H1 (cell line): ENCODE results near the gene OR10H5. TPM values are rescaled to one million over a fixed set of nuclear protein-coding genes. Genes with fewer than 3 reads are reported as not detected.

Experiments
- CTCF ChIA-PET: fragments of 300-600 bp; sonication (Branson Sonifier 250); formaldehyde crosslinking; loops from one replicate; lab custom pipeline; 2021; ENCODE audit not compliant: partially characterized antibody; lab: Charles Lee
- POLR2A ChIA-PET: fragments of 300-600 bp; sonication (Branson Sonifier 250); formaldehyde crosslinking; loops from one replicate; lab custom pipeline; 2021; ENCODE audit warnings: inconsistent platforms; ENCODE audit not compliant: partially characterized antibody; lab: Charles Lee
- DNase-seq, 2 experiments: peaks; one replicate each; pipeline versions ENCODE4 v3.0.0 to v3.0.0-alpha.2; 2010 to 2022; ENCODE audit warnings: low spot score in 2 of 2, low read depth in 1 of 2, mixed read lengths in 1 of 2
- FAIRE-seq: peaks from 2 replicates; lab custom pipeline; 2011; peaks lifted over from hg19 to GRCh38; lab: Jason Lieb, UNC
- H2AFZ ChIP-seq: 2 replicates; pipeline ENCODE4 v1.8.1; 2012; ENCODE audit warnings: low read length, inconsistent platforms
- H2AK5ac ChIP-seq: 2 replicates; pipeline ENCODE4 v1.6.1; 2013; ENCODE audit warnings: low read depth, low read length
- H2BK120ac ChIP-seq: replicated peaks from 2 replicates; pipeline ENCODE3; 2013; ENCODE audit warnings: low read depth, low read length, inconsistent platforms
- H2BK12ac ChIP-seq: 2 replicates; pipeline ENCODE4 v1.6.1; 2013; ENCODE audit warnings: low read depth, low read length
- H2BK15ac ChIP-seq: 2 replicates; pipeline ENCODE4 v1.6.1; 2013; ENCODE audit warnings: low read length
- H2BK20ac ChIP-seq: 2 replicates; pipeline ENCODE4 v1.6.1; 2013; ENCODE audit warnings: low read length
- H2BK5ac ChIP-seq: 2 replicates; pipeline ENCODE4 v1.6.1; 2013; ENCODE audit warnings: low read depth, low read length
- H3K14ac ChIP-seq: 2 replicates; pipeline ENCODE4 v1.6.1; 2013; ENCODE audit warnings: inconsistent platforms; ENCODE audit not compliant: insufficient read length
- H3K18ac ChIP-seq: 2 replicates; pipeline ENCODE4 v1.6.1; 2013; ENCODE audit warnings: low read length; ENCODE audit errors: extremely low read depth
- H3K23ac ChIP-seq: 2 replicates; pipeline ENCODE4 v1.6.1; 2013; ENCODE audit warnings: inconsistent platforms; ENCODE audit not compliant: insufficient read length
- H3K23me2 ChIP-seq: 2 replicates; pipeline ENCODE4 v1.6.1; 2013; ENCODE audit warnings: low read depth, low read length
- H3K27ac ChIP-seq: 2 replicates; pipeline ENCODE4 v1.6.1; 2011; ENCODE audit warnings: low read depth, low read length, inconsistent platforms
- H3K27me3 ChIP-seq, 4 experiments: replicated peaks in 1 of 4; 1 replicate in 1 of 4; 2 replicates in 3 of 4; pipeline versions ENCODE4 v1.6.1 to v1.8.1; 2011 to 2013; ENCODE audit warnings: low read length in 3 of 4, mild to moderate bottlenecking in 3 of 4, inconsistent platforms in 2 of 4, mixed read lengths in 2 of 4, moderate library complexity in 1 of 4; ENCODE audit not compliant: control insufficient read depth in 3 of 4, insufficient read depth in 3 of 4; ENCODE audit errors: extremely low read depth in 1 of 4
- H3K36me3 ChIP-seq, 4 experiments: 2 replicates each; pipeline versions ENCODE4 v1.6.1 to v1.8.1; 2011 to 2013; ENCODE audit warnings: mild to moderate bottlenecking in 4 of 4, low read length in 3 of 4, moderate library complexity in 2 of 4, control low read depth in 1 of 4, inconsistent platforms in 1 of 4; ENCODE audit not compliant: insufficient read depth in 4 of 4, control insufficient read depth in 2 of 4
- H3K4ac ChIP-seq: replicated peaks from 2 replicates; pipeline ENCODE3; 2013; ENCODE audit warnings: low read length, low read depth, mixed read lengths, inconsistent platforms; ENCODE audit not compliant: insufficient read length
- H3K4me1 ChIP-seq, 4 experiments: replicated peaks in 1 of 4; 1 replicate in 1 of 4; 2 replicates in 3 of 4; pipeline versions ENCODE4 v1.6.1 to v1.8.1; 2011 to 2013; ENCODE audit warnings: low read length in 3 of 4, inconsistent platforms in 2 of 4, mixed read lengths in 1 of 4; ENCODE audit not compliant: insufficient read depth in 4 of 4, control insufficient read depth in 3 of 4
- H3K4me2 ChIP-seq, 2 experiments: 2 replicates each; pipeline versions ENCODE4 v1.6.1 to v1.8.1; 2011 to 2013; ENCODE audit warnings: low read depth in 2 of 2, low read length in 2 of 2, control low read depth in 1 of 2, inconsistent platforms in 1 of 2, mild to moderate bottlenecking in 1 of 2; ENCODE audit not compliant: insufficient read depth in 1 of 2
- H3K4me3 ChIP-seq, 4 experiments: fragments of 200-600, 300-600 bp in 1 of 4; sonication (generic), shearing (Covaris generic), sonication (Bioruptor Twin) in 1 of 4; 2 replicates each; pipeline versions ENCODE4 v1.5.1 to v1.8.1; 2011 to 2016; ENCODE audit warnings: low read length in 4 of 4, low read depth in 3 of 4, control low read depth in 2 of 4, inconsistent platforms in 2 of 4, mild to moderate bottlenecking in 2 of 4, mixed read lengths in 1 of 4, moderate library complexity in 1 of 4; ENCODE audit not compliant: insufficient read depth in 2 of 4; ENCODE audit errors: extremely low read depth in 1 of 4
- H3K56ac ChIP-seq: replicated peaks from 2 replicates; pipeline ENCODE3; 2013; ENCODE audit warnings: low read depth, mild to moderate bottlenecking, mixed read lengths, low read length, inconsistent platforms; ENCODE audit not compliant: insufficient read length
- H3K79me1 ChIP-seq: 2 replicates; pipeline ENCODE4 v1.6.1; 2013; ENCODE audit warnings: low read depth, low read length, control low read depth
- H3K79me2 ChIP-seq, 2 experiments: 2 replicates each; pipeline versions ENCODE4 v1.6.1 to v1.8.1; 2012 to 2013; ENCODE audit warnings: low read length in 2 of 2, mild to moderate bottlenecking in 2 of 2, inconsistent platforms in 1 of 2; ENCODE audit not compliant: insufficient read depth in 2 of 2, control insufficient read depth in 1 of 2
- H3K9ac ChIP-seq, 4 experiments: replicated peaks in 1 of 4; 1 replicate in 1 of 4; 2 replicates in 3 of 4; pipeline versions ENCODE4 v1.6.1 to v1.8.1; 2011 to 2013; ENCODE audit warnings: low read depth in 3 of 4, low read length in 3 of 4, control low read depth in 2 of 4, mild to moderate bottlenecking in 2 of 4, moderate library complexity in 2 of 4, inconsistent platforms in 1 of 4; ENCODE audit errors: extremely low read depth in 1 of 4
- H3K9me3 ChIP-seq, 2 experiments: 2 replicates each; pipeline versions ENCODE4 v1.6.1 to v1.8.1; 2012 to 2013; ENCODE audit warnings: mild to moderate bottlenecking in 2 of 2, moderate library complexity in 2 of 2, control low read depth in 1 of 2, inconsistent platforms in 1 of 2, low read depth in 1 of 2, low read length in 1 of 2, mixed read lengths in 1 of 2; ENCODE audit not compliant: insufficient read depth in 2 of 2
- H4K20me1 ChIP-seq, 2 experiments: replicated peaks in 1 of 2; 2 replicates each; pipeline versions ENCODE3 to v1.8.1; 2011 to 2013; ENCODE audit warnings: inconsistent platforms in 2 of 2, low read length in 2 of 2, mild to moderate bottlenecking in 1 of 2; ENCODE audit not compliant: insufficient read depth in 2 of 2, control insufficient read depth in 1 of 2
- H4K5ac ChIP-seq: 2 replicates; pipeline ENCODE4 v1.6.1; 2013; ENCODE audit warnings: low read length, low read depth, mixed read lengths, inconsistent platforms; ENCODE audit not compliant: insufficient read length
- H4K8ac ChIP-seq: 2 replicates; pipeline ENCODE4 v1.8.0; 2013; ENCODE audit warnings: mild to moderate bottlenecking, moderate library complexity, low read length, inconsistent platforms; ENCODE audit not compliant: insufficient read depth; ENCODE audit errors: extremely low read depth
- H4K91ac ChIP-seq: replicated peaks from 2 replicates; pipeline ENCODE3; 2013; ENCODE audit warnings: low read length, mixed read lengths, inconsistent platforms; ENCODE audit not compliant: insufficient read length
- ASH2L ChIP-seq: fragments of 200-600, 300-600 bp; sonication (generic); IDR thresholded peaks from one replicate; pipeline ENCODE4 v1.7.1; 2017; ENCODE audit warnings: low read length
- CHD2 ChIP-seq: IDR thresholded peaks from 2 replicates; pipeline ENCODE4 v1.6.1; 2012; ENCODE audit warnings: low read length, improper control_type of control experiment
- CTBP2 ChIP-seq: IDR thresholded peaks from 2 replicates; pipeline ENCODE4 v1.7.0; 2011; ENCODE audit warnings: borderline replicate concordance, mild to moderate bottlenecking, moderate library complexity, mixed read lengths, low read length; ENCODE audit not compliant: insufficient read depth, insufficient read length
- CTCF ChIP-seq, 3 experiments: IDR thresholded peaks; 1 replicate in 2 of 3; 2 replicates in 1 of 3; pipeline versions ENCODE4 v1.5.1 to v1.6.1; 2011; ENCODE audit warnings: low read length in 3 of 3, mild to moderate bottlenecking in 3 of 3, inconsistent platforms in 2 of 3, low read depth in 1 of 3, moderate library complexity in 1 of 3; ENCODE audit not compliant: insufficient read depth in 1 of 3; ENCODE audit errors: control extremely low read depth in 1 of 3
- HDAC2 ChIP-seq, 2 experiments: fragments of 300-600 bp in 1 of 2; sonication (generic) in 1 of 2; IDR thresholded peaks; 2 replicates each; pipeline ENCODE4 v1.6.1; 2011 to 2012; ENCODE audit warnings: low read depth in 2 of 2, low read length in 2 of 2, mild to moderate bottlenecking in 2 of 2, moderate library complexity in 2 of 2, borderline replicate concordance in 1 of 2, inconsistent platforms in 1 of 2
- KDM5A ChIP-seq: fragments of 200-600 bp; IDR thresholded peaks from 2 replicates; pipeline ENCODE4 v1.7.1; 2012; ENCODE audit warnings: mild to moderate bottlenecking, low read length, inconsistent platforms, mixed read lengths
- POLR2A ChIP-seq, 2 experiments: IDR thresholded peaks; 1 replicate in 1 of 2; 2 replicates in 1 of 2; pipeline ENCODE4 v1.6.1; 2011; ENCODE audit warnings: low read depth in 2 of 2, low read length in 2 of 2, mild to moderate bottlenecking in 2 of 2; ENCODE audit errors: control extremely low read depth in 1 of 2
- RAD21 ChIP-seq, 2 experiments: IDR thresholded peaks in 1 of 2; conservative IDR thresholded peaks in 1 of 2; 2 replicates each; pipeline ENCODE4 v1.6.1; 2011; ENCODE audit warnings: low read depth in 2 of 2, low read length in 2 of 2, improper control_type of control experiment in 1 of 2, inconsistent platforms in 1 of 2, mild to moderate bottlenecking in 1 of 2, moderate library complexity in 1 of 2
- RXRA ChIP-seq: IDR thresholded peaks from 2 replicates; pipeline ENCODE4 v1.6.1; 2011; ENCODE audit warnings: low read depth, mild to moderate bottlenecking, low read length, moderate library complexity; ENCODE audit not compliant: insufficient read depth
- SIRT6 ChIP-seq: IDR thresholded peaks from one replicate; pipeline ENCODE4 v1.7.1; 2012; ENCODE audit warnings: low read length, inconsistent platforms
- SP1 ChIP-seq: IDR thresholded peaks from 2 replicates; pipeline ENCODE4 v1.6.1; 2011; ENCODE audit warnings: low read depth, low read length
- ZNF274 ChIP-seq: IDR thresholded peaks from 2 replicates; pipeline ENCODE4 v1.7.0; 2012; ENCODE audit warnings: low read length, borderline replicate concordance; ENCODE audit errors: extremely low read depth
- WGBS, 2 experiments: shearing (Covaris generic) in 1 of 2; methylation state at CpG; one replicate each; pipeline versions ENCODE4 v1.1.6 to v1.1.7; 2013 to 2015; ENCODE audit warnings: low lambda C conversion rate in 2 of 2, mixed read lengths in 2 of 2, inconsistent platforms in 1 of 2, low coverage in 1 of 2, missing lambda C conversion rate in 1 of 2; ENCODE audit not compliant: insufficient replicate concordance in 2 of 2, insufficient coverage in 1 of 2, insufficient read length in 1 of 2; ENCODE audit errors: extremely low coverage in 1 of 2, missing lambda C conversion rate in 1 of 2; 5-methylcytosine and 5-hydroxymethylcytosine counted together
- polyA plus RNA-seq, 7 experiments: library from polyadenylated mRNA; depleted of rRNA in 3 of 7; stranded (reverse) in 5 of 7; unstranded in 2 of 7; fragments of >200 nt in 5 of 7; fragments of 200-250 nt in 2 of 7; gene quantifications; 1 replicate in 5 of 7; 2 replicates in 1 of 7; 4 replicates in 1 of 7; pipeline versions ENCODE4 v1.2.1 to v1.2.3, GENCODE V29; 2011 to 2013; ENCODE audit warnings: missing spikeins in 2 of 7, mixed read lengths in 2 of 7
- total RNA-seq: library from RNA; stranded (reverse); fragmentation: NEBNext Ultra II Directional; extraction: Animal tissue kit (Norgen Biotek cat#: 25700); gene quantifications from 2 replicates; pipeline ENCODE4 v1.2.1, GENCODE V29; 2021

The OR10H5 gene
- total and polyA plus RNA-seq, 2 of the 8 experiments (the other 6 are each of a cell fraction or from before 2014, with no cell fraction given), result not detected

- Histone ChIP-seq H2BK20ac (no peak overlapping the region), H3K9me3 (peaks cover 42 to 68% of the 10 kb centered on the region in 2 experiments), H3K9ac (no peak overlapping the region), H3K4ac (no peak overlapping the region), H2BK15ac (no peak overlapping the region), H2BK120ac (no peak overlapping the region), H2AFZ (no peak overlapping the region), H3K36me3 (0 out of 8 replicates have a peak, but pooled peaks cover 0 to 4% (median 0%) of the 10 kb centered on the region in 4 experiments), H2BK12ac (no peak overlapping the region), H3K4me2 (no peak overlapping the region), H3K23ac (no peak overlapping the region), H2AK5ac (no peak overlapping the region), H3K27ac (no peak overlapping the region), H2BK5ac (no peak overlapping the region), H4K20me1 (no peaks in the 10 kb centered on the region), H3K79me1 (no peaks in the 10 kb centered on the region), H3K4me3 (no peak overlapping the region), H4K91ac (no peak overlapping the region), H3K18ac (no peak overlapping the region), H4K8ac (no peak overlapping the region), H3K27me3 (no peaks in the 10 kb centered on the region), H3K4me1 (no peaks in the 10 kb centered on the region), H3K14ac (no peak overlapping the region), H4K5ac (no peak overlapping the region), H3K23me2 (no peaks in the 10 kb centered on the region), H3K56ac (no peak overlapping the region), H3K79me2 (no peaks in the 10 kb centered on the region)
- ChIA-PET CTCF (no interaction called here), POLR2A (no interaction called here)
- DNase-seq (no peak), FAIRE-seq (no peak)
- 51% methylated on average over 2 of the region's 2 CpGs; no CpG with 5 or more reads in 1 of the 2 experiments for WGBS, 2 experiments
- no peak for TF ChIP-seq SP1
- TF ChIP-seq RXRA, result no peak
- TF ChIP-seq KDM5A, result no peak
- no peak for TF ChIP-seq ASH2L
- TF ChIP-seq CTBP2, result no peak
- no peak for TF ChIP-seq POLR2A (IDR thresholded peaks at IDR 0.05; ENCODE audit: control extremely low read depth in 1 of 2, low read depth in 2 of 2, low read length in 2 of 2)
- no peak for TF ChIP-seq ZNF274
- no peak for TF ChIP-seq HDAC2 (IDR thresholded peaks at IDR 0.05; ENCODE audit: borderline replicate concordance in 1 of 2, low read depth in 2 of 2, low read length in 2 of 2)
- TF ChIP-seq CHD2, result no peak
- no peak for TF ChIP-seq CTCF (IDR thresholded peaks at IDR 0.05; ENCODE audit: control extremely low read depth in 1 of 3, insufficient read depth in 1 of 3, low read depth in 1 of 3, low read length in 3 of 3)
- no peak for TF ChIP-seq SIRT6
- TF ChIP-seq RAD21 (IDR thresholded peaks at IDR 0.05 in 1 of 2, conservative IDR thresholded peaks at IDR 0.05 in 1 of 2; ENCODE audit: low read depth in 2 of 2, low read length in 2 of 2), result no peak
Measured at GRCh38 chr19:15840833-15841232, 53.4 kb downstream of the OR10H5 start.
